ENCODE results near the gene TRIM17.

The TRIM17 gene

DNA sequence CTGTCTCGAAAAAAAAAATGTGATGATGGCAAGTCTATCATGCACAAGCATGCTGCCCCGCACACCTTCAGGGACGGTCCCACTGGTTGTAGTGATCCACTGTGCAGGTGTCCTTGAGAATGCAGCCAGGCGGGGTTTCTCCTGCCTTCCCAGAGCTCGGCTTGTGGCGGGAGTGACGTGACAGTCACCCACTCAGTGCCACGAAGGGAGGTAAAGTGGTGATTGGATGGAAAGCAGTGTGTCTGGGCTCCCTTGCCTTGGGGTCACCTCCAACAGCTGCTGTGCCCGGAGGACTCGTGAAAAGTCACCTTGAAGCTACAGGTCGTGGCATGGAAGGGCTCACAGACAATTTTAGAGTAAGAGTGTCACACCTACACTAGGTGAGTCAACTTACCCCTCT, 33.5 kb upstream of the TRIM17 start:
- TF ChIP-seq, protein P1, sequence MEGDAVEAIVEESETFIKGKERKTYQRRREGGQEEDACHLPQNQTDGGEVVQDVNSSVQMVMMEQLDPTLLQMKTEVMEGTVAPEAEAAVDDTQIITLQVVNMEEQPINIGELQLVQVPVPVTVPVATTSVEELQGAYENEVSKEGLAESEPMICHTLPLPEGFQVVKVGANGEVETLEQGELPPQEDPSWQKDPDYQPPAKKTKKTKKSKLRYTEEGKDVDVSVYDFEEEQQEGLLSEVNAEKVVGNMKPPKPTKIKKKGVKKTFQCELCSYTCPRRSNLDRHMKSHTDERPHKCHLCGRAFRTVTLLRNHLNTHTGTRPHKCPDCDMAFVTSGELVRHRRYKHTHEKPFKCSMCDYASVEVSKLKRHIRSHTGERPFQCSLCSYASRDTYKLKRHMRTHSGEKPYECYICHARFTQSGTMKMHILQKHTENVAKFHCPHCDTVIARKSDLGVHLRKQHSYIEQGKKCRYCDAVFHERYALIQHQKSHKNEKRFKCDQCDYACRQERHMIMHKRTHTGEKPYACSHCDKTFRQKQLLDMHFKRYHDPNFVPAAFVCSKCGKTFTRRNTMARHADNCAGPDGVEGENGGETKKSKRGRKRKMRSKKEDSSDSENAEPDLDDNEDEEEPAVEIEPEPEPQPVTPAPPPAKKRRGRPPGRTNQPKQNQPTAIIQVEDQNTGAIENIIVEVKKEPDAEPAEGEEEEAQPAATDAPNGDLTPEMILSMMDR (IDR thresholded peaks at IDR 0.05; ENCODE audit: extremely low read depth, insufficient read depth, missing control alignments): no peak
- in situ Hi-C loops (cut with MboI; ENCODE audit: low pct_unique_long_range_greater_than_20kb, low sequenced_read_pairs, unreplicated experiment): no loop called here
- DNase-seq (ENCODE audit: low spot score): no peak

DNA sequence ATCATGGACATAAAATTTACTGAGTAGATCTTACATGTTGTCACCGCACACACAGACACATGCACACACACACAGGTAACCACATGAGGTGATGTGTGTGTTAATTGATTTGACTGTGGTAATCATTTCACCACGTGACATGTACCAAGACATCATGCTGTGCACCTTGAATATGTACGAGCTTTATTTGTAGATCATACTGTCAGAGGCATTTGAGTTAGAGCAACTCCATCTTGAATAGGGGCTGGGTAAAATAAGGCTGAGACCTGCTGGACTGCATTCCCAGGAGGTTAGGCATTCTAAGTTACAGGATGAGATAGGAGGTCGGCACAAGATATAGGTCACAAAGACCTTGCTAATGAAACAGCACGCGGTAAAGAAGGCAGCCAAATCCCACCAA, 31.7 kb upstream of the TRIM17 start:
- TF ChIP-seq, protein P1 (IDR thresholded peaks at IDR 0.05; ENCODE audit: extremely low read depth, insufficient read depth, missing control alignments): no peak
- no peak for DNase-seq (ENCODE audit: low spot score)
- in situ Hi-C loops (cut with MboI; ENCODE audit: low pct_unique_long_range_greater_than_20kb, low sequenced_read_pairs, unreplicated experiment): no loop called here

DNA sequence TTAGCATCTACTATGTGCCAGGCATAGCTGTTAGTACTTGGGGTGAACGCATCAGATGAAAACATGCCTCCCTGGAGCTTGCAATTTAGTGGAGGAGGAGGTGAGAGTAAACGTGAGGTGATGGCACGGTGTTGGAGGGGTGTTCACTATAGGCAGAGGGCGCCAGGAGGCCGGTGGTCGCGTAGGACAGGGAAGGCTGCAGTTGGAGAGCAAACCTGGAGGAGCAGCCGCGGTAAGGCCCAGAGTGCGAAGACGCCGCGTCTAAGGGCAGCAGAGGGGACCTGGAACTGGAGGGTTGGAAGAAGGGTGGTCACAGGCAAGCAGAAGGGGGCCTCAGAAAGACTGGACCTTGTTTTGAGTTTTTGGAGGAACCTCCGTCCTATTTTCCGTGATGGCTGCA, 30.2 kb upstream of the TRIM17 start:
- in situ Hi-C loops (cut with MboI; ENCODE audit: low pct_unique_long_range_greater_than_20kb, low sequenced_read_pairs, unreplicated experiment): no loop called here
- DNase-seq (ENCODE audit: low spot score): no peak
- TF ChIP-seq, protein P1 (IDR thresholded peaks at IDR 0.05; ENCODE audit: extremely low read depth, insufficient read depth, missing control alignments): no peak

DNA sequence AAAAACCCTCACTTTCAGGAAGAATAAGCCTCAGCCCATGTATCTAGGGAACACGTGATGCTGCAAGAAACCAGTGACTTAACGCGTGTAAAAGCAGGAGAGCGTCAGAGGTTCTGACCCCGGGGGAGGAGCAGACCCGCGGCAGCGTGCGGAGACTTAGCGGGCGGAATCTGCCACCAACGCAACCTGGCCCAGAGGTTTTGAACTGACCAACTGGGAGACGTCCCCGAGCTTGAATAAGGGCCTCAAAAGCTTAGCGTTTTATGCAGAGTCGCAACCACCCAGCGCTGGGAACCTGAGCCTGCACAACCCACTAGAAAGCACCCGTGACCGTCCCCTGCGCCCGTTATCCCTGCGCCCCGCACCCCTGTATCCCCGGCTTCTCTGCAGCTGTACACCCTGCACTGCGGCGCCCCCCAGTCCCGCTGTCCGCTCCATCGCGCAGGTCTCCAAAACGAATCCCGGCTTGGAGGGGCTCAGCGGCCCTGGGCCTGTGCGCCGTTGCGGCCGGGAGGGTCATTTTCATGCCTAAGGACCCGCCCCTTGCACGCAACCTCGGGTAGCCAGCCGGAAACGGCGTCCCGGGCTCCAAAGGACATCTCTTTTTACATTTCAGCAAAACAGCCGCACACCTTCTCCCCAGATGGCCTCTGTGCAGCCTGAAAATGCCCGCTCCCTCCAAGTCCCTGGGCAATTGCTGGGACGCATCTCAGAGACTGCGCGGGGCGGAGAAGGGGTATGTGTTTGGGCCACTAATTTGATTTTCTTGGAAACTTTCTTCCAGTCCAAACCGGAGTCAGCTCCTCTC, 29.4 kb upstream of the TRIM17 start:
- peak; percentile 82 for DNase-seq (ENCODE audit: low spot score)

DNA sequence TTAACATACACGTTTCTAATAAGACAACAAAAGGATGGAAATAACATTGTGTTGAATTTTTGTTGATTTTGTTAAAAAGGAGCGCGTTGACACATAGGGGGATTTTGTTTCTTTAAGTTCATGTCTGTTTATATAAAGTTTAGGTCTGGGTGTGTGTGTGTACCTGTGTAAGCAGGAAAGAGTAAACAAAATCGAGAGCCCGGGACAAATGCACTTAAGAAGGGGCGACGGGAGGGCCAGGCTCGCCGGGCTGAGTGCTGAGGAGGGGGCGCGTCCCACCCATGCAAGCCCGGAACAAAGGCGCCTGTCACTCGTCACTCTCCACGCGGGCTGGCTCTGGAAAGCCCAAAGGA, 28.8 kb upstream of the TRIM17 start:
- DNase-seq (ENCODE audit: low spot score): no peak
- TF ChIP-seq, protein P1 (IDR thresholded peaks at IDR 0.05; ENCODE audit: extremely low read depth, insufficient read depth, missing control alignments): no peak
- in situ Hi-C loops (cut with MboI; ENCODE audit: low pct_unique_long_range_greater_than_20kb, low sequenced_read_pairs, unreplicated experiment): no loop called here

More for the DNA sequence above, 29.4 kb upstream of the TRIM17 start:
- in situ Hi-C loops (cut with MboI; ENCODE audit: low pct_unique_long_range_greater_than_20kb, low sequenced_read_pairs, unreplicated experiment): no loop called here
- TF ChIP-seq, protein P1 (IDR thresholded peaks at IDR 0.05; ENCODE audit: extremely low read depth, insufficient read depth, missing control alignments): no peak

DNA sequence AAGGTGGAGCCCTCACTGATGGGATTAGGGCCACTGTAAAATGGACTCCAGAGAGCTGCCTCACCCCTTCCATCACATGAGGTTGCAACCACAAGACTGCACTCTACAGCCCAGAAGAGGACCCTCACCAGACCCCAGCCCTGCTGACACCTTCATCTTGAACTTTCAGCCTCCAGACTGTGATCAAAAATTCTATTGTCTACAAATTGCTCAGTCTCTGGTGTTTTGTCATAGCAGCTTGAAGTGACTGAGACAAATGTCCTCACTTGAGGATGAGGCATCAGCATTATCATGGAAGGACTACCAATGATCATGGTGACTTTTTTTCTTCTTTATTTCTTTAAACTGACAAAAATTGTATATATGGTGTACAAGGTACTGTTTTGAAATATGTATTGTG, 26.7 kb upstream of the TRIM17 start:
- TF ChIP-seq, protein P1 (IDR thresholded peaks at IDR 0.05; ENCODE audit: extremely low read depth, insufficient read depth, missing control alignments): no peak
- DNase-seq (ENCODE audit: low spot score): no peak
- in situ Hi-C loops (cut with MboI; ENCODE audit: low pct_unique_long_range_greater_than_20kb, low sequenced_read_pairs, unreplicated experiment): no loop called here

Data from GM13977 (cell line).